ENCODE data around the gene ZNF343. TPM values are rescaled to one million over a fixed set of nuclear protein-coding genes. Genes with fewer than 3 reads are reported as not detected.
A peak's percentile ranks its signal among the peaks of the same experiment; 100 is the strongest.

ZNF343 gene
- total RNA-seq, 1 experiment from 2014 or later = 13.5 TPM

DNA sequence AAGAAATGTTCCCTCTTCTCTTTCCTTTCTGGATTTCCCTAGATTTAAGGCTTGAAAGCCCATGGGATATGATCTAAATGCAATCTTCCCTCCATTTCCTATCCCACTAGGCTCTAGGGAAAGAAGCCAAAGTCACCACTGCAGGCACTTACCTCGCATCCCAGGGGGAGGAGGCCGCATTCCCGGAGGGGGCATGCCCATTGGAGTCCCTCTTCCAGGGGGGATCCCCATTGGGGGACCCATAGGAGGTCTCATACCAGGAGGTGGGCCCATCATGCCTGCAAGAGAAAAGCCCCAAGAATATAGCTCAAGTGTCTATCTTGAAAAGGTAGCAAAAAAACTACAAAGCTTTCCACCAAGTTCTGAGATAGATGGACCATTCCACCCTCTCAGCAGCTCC lies 46.2 kb downstream of the ZNF343 start:
- peaks cover 19% of the 10 kb centered on the region for H3K79me2 ChIP-seq (ENCODE audit: low read length)
- DNase-seq = no peak
- H3K27me3 ChIP-seq (ENCODE audit: low read length) = no peaks in the 10 kb centered on the region
- no peak overlapping the region for H3K4me2 ChIP-seq (ENCODE audit: low read depth, low read length, poor library complexity, severe bottlenecking)
- H2AFZ ChIP-seq (ENCODE audit: low read length) = no peak overlapping the region
- H3K9me3 ChIP-seq (ENCODE audit: low read length) = no peaks in the 10 kb centered on the region
- H3K4me1 ChIP-seq (ENCODE audit: low read length) = no peaks in the 10 kb centered on the region
- no peak overlapping the region for H3K27ac ChIP-seq (ENCODE audit: low read length)
- H3K4me3 ChIP-seq (ENCODE audit: low read length) = no peak overlapping the region
- H3K9me2 ChIP-seq (replicated peaks; ENCODE audit: insufficient read depth, low read length) = no peaks in the 10 kb centered on the region
- H3K9ac ChIP-seq (ENCODE audit: low read length) = no peak overlapping the region
- H3K36me3 ChIP-seq (ENCODE audit: insufficient read depth, low read length) = peaks cover 79% of the 10 kb centered on the region
- H4K20me1 ChIP-seq (ENCODE audit: insufficient read depth, low read depth, low read length) = peaks cover 48% of the 10 kb centered on the region

DNA sequence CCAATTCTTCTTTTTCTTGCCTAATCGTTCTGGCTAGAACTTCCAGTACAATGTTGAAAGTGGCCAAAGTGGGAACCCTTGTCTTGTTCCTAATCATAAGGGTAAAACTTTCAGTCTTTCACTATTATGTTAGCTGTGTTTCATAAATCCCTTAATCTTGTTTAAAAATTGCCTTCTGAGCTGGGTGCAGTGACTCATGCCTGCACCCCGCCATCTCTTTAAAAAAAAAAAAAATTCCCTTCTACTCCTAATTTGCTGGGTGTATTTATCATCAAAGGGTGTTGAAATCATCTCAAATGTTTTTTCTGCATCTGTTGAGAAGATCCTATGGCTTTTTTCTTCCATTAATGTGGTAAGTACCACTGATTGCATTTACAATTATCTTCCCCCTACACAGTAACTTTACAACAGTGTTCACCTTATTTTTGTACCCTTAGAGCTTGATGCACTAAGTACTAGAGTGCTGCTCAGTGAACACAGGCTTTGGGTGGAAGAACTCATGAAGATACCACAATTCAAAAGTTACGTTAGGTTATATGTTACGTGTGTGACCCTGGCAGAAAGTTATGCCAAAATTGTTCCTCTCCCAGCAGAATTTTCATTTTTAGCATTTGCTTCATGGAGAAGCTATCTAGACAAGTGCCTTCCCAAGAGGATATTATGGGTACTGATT lies 47.8 kb downstream of the ZNF343 start:
- no peak for DNase-seq
- no peaks in the 10 kb centered on the region for H3K27me3 ChIP-seq (ENCODE audit: low read length)

DNA sequence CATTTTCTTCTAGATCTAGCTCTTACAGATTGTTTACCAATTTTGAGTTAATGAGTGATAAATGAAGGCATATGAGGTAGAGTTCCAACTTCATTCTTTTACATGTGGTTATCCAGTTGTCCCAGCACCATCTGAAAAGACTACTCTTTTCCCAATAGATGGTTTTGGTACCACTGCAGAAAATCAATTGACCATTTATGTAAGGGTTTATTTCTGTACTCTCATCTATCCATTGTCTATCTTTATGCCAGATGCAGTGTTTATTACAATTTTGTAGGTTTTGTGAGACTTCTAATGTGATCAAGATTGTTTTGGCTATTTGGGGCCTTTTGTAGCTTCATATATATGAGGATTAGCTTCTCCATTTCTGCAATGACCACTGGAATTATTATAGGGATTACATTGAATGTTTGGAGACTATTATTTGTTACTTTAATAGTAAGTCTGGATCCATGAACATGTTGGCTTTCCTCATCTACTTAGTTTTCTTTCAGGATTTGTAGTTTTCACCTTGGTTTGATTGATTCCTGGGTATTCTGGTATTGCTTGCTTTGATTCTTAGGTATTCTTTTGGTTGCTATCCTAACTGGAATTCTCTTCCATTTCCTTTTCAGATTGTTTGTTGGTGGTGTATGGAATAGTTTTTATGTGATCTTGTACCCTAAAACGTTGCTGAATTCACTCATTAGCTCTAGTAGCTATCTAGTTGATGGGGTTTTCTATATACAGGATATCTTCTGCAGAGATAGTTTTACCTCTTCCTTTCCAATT lies 48.5 kb downstream of the ZNF343 start:
- H3K27me3 ChIP-seq (ENCODE audit: low read length) = no peaks in the 10 kb centered on the region
- no peaks in the 10 kb centered on the region for H3K4me1 ChIP-seq (ENCODE audit: low read length)
- peaks cover 56% of the 10 kb centered on the region for H3K36me3 ChIP-seq (ENCODE audit: insufficient read depth, low read length)
- no peak overlapping the region for H3K27ac ChIP-seq (ENCODE audit: low read length)
- H4K20me1 ChIP-seq (ENCODE audit: insufficient read depth, low read depth, low read length) = peaks cover 26% of the 10 kb centered on the region
- DNase-seq = no peak
- H2AFZ ChIP-seq (ENCODE audit: low read length) = no peak overlapping the region
- H3K4me3 ChIP-seq (ENCODE audit: low read length) = no peak overlapping the region
- H3K9me2 ChIP-seq (replicated peaks; ENCODE audit: insufficient read depth, low read length) = no peaks in the 10 kb centered on the region
- no peak overlapping the region for H3K9ac ChIP-seq (ENCODE audit: low read length)
- H3K9me3 ChIP-seq (ENCODE audit: low read length) = no peaks in the 10 kb centered on the region
- H3K79me2 ChIP-seq (ENCODE audit: low read length) = no peaks in the 10 kb centered on the region
- no peak overlapping the region for H3K4me2 ChIP-seq (ENCODE audit: low read depth, low read length, poor library complexity, severe bottlenecking)

More for the DNA sequence above, 47.8 kb downstream of the ZNF343 start:
- Histone ChIP-seq H3K36me3 (ENCODE audit: insufficient read depth, low read length) (peaks cover 63% of the 10 kb centered on the region), H3K9ac (ENCODE audit: low read length) (no peak overlapping the region), H3K4me1 (ENCODE audit: low read length) (no peaks in the 10 kb centered on the region), H3K79me2 (ENCODE audit: low read length) (peaks cover 5% of the 10 kb centered on the region), H3K4me2 (ENCODE audit: low read depth, low read length, poor library complexity, severe bottlenecking) (no peak overlapping the region), H2AFZ (ENCODE audit: low read length) (no peak overlapping the region), H4K20me1 (ENCODE audit: insufficient read depth, low read depth, low read length) (peaks cover 32% of the 10 kb centered on the region), H3K27ac (ENCODE audit: low read length) (no peak overlapping the region), H3K9me3 (ENCODE audit: low read length) (no peaks in the 10 kb centered on the region), H3K4me3 (ENCODE audit: low read length) (no peak overlapping the region), H3K9me2 (replicated peaks; ENCODE audit: insufficient read depth, low read length) (no peaks in the 10 kb centered on the region)

DNA sequence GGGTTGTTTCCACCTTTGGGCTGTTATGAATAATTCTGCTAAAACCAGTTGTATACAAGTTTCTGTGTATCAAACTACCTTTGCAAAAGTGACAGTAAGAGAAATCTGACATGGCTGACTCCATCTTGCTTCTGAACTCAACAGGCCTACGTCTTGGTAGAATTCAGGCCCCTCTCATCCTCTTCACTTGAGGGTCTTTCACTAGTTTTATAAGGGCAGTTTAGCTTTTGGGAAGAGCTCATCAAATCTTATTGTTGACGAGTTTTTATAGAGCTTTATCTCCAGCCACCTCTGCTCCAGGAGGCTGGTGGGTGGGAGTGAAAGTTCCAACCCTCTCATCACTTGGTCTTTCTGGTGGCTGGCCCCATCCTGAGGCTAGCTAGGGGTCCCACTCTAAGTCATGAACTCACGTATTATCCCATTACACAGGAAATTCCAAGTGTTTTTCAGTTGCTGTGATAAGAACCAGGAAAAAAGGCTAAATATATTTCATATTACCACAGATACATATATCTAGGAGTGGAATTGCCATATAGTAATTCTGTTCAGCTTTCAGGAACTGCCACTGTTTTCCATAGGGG lies 49.7 kb downstream of the ZNF343 start:
- Histone ChIP-seq H2AFZ (ENCODE audit: low read length) (no peak overlapping the region), H4K20me1 (ENCODE audit: insufficient read depth, low read depth, low read length) (peaks cover 21% of the 10 kb centered on the region), H3K9ac (ENCODE audit: low read length) (no peak overlapping the region), H3K36me3 (ENCODE audit: insufficient read depth, low read length) (peaks cover 44% of the 10 kb centered on the region), H3K4me3 (ENCODE audit: low read length) (no peak overlapping the region), H3K79me2 (ENCODE audit: low read length) (no peaks in the 10 kb centered on the region), H3K27me3 (ENCODE audit: low read length) (no peaks in the 10 kb centered on the region), H3K27ac (ENCODE audit: low read length) (no peak overlapping the region), H3K4me2 (ENCODE audit: low read depth, low read length, poor library complexity, severe bottlenecking) (no peak overlapping the region), H3K4me1 (ENCODE audit: low read length) (no peaks in the 10 kb centered on the region), H3K9me2 (replicated peaks; ENCODE audit: insufficient read depth, low read length) (no peaks in the 10 kb centered on the region), H3K9me3 (ENCODE audit: low read length) (no peaks in the 10 kb centered on the region)
- DNase-seq = no peak

DNA sequence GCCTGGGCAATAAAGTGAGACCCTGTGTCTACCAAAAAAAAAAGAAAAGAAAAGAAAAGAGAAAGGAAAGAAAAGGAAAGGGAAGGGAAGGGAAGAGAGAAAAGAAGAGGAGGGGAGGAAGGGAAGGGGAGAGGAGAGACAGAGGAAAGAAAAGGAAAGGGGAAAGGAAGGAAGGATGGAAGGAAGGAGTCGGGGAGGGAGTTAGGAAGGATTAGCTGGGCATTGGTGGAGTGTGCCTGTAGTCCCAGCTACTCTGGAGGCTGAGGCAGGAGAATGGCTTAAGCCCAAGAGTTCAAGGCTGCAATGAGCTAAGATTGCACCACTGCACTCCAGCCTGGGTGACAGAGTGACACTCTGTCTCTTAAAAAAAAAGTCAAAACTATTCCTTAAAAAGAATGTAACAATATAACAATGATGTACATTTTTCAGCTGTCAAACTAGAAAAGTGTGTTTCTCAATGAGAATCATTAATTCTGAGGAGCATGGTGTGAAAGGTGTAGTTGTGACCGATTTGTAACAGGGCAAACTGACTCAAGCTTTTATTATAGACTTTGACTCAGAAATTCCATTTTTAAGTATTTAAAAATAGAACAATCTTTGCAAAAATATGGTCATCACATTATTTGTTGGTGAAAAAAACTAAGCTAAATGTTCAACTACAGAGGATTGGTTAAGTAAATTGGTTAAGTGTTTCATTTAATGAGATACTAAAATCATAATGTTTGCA lies 52.8 kb downstream of the ZNF343 start:
- Histone ChIP-seq H3K4me3 (ENCODE audit: low read length) (no peak overlapping the region), H4K20me1 (ENCODE audit: insufficient read depth, low read depth, low read length) (no peaks in the 10 kb centered on the region), H3K79me2 (ENCODE audit: low read length) (no peaks in the 10 kb centered on the region), H3K9me3 (ENCODE audit: low read length) (no peaks in the 10 kb centered on the region), H3K9ac (ENCODE audit: low read length) (no peak overlapping the region), H3K27me3 (ENCODE audit: low read length) (no peaks in the 10 kb centered on the region), H3K4me2 (ENCODE audit: low read depth, low read length, poor library complexity, severe bottlenecking) (no peak overlapping the region), H3K27ac (ENCODE audit: low read length) (no peak overlapping the region), H3K4me1 (ENCODE audit: low read length) (no peaks in the 10 kb centered on the region), H3K9me2 (replicated peaks; ENCODE audit: insufficient read depth, low read length) (no peaks in the 10 kb centered on the region), H3K36me3 (ENCODE audit: insufficient read depth, low read length) (peaks cover 13% of the 10 kb centered on the region; the same call in 1 of the 2 replicates), H2AFZ (ENCODE audit: low read length) (no peak overlapping the region)
- no peak for DNase-seq

DNA sequence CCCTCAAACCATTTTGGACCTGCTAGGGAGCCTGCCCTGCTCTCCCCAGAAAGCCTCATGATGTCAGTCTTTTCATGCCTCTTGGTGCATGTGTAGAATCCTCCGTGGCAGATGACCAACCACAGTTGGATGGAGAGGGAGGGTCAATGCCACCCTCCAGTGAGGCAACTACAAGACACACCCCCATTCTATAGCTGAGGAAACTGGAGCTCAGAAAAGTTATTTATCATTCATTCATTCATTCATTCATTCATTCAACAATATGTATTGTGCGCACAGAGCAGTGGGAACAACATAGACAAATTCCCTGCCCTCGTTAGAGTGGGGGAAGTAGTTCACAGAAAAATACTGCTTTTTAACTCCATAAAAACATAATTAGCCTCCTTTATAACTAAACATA lies 54.9 kb downstream of the ZNF343 start:
- Histone ChIP-seq H3K79me2 (ENCODE audit: low read length) (no peaks in the 10 kb centered on the region), H3K9me2 (replicated peaks; ENCODE audit: insufficient read depth, low read length) (no peaks in the 10 kb centered on the region), H3K9me3 (ENCODE audit: low read length) (no peaks in the 10 kb centered on the region), H3K4me1 (ENCODE audit: low read length) (no peaks in the 10 kb centered on the region), H2AFZ (ENCODE audit: low read length) (no peak overlapping the region), H3K36me3 (ENCODE audit: insufficient read depth, low read length) (no peaks in the 10 kb centered on the region), H3K27me3 (ENCODE audit: low read length) (no peaks in the 10 kb centered on the region), H3K4me2 (ENCODE audit: low read depth, low read length, poor library complexity, severe bottlenecking) (no peak overlapping the region), H3K4me3 (ENCODE audit: low read length) (no peak overlapping the region), H3K27ac (ENCODE audit: low read length) (no peak overlapping the region), H3K9ac (ENCODE audit: low read length) (no peak overlapping the region), H4K20me1 (ENCODE audit: insufficient read depth, low read depth, low read length) (no peaks in the 10 kb centered on the region)
- DNase-seq = no peak

DNA sequence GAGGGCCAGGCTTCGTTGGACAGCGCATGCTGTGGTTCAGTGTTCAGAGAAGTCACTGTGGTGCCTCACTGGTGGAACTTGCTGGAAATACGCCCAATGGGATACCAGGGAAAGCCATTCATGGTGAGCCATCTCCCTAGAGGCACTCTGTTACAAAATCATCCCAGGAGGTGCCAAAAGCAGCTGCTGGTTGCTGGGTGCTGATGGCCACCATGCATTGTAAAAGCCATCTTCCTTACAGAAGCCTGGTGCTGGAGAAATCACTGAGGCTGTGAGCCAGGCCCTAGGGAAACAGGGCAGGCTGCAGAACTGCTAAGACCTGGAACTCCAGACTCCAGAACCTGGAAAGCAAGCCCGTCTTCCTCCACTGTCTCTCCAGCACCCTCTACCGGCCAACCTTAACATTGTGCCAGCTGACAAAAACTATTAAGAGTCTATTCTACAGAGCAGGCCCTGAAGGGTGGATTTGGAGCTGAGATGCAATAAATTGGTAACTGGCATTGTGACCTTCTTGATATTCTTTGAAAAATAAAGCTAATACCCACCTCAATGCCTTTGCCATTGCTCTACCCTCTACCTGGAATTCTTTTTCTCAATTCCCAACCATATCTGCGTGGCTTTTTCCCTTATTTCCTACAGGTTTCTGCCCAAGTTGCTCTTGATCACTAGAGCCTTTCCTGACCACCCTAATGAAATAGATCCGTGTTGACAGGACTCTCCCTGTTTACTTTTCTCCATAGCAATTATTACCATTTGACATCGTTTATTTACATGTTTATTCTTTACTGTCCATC lies 56.6 kb downstream of the ZNF343 start:
- no peaks in the 10 kb centered on the region for H4K20me1 ChIP-seq (ENCODE audit: insufficient read depth, low read depth, low read length)
- peak; percentile 86 for DNase-seq
- H3K9me3 ChIP-seq (ENCODE audit: low read length) = no peaks in the 10 kb centered on the region
- no peak overlapping the region for H3K4me3 ChIP-seq (ENCODE audit: low read length)
- H3K4me2 ChIP-seq (ENCODE audit: low read depth, low read length, poor library complexity, severe bottlenecking) = no peak overlapping the region
- H3K27me3 ChIP-seq (ENCODE audit: low read length) = no peaks in the 10 kb centered on the region
- H2AFZ ChIP-seq (ENCODE audit: low read length) = no peak overlapping the region
- no peaks in the 10 kb centered on the region for H3K79me2 ChIP-seq (ENCODE audit: low read length)
- no peaks in the 10 kb centered on the region for H3K36me3 ChIP-seq (ENCODE audit: insufficient read depth, low read length)
- H3K4me1 ChIP-seq (ENCODE audit: low read length) = no peaks in the 10 kb centered on the region
- no peak overlapping the region for H3K9ac ChIP-seq (ENCODE audit: low read length)
- H3K27ac ChIP-seq (ENCODE audit: low read length) = no peak overlapping the region
- H3K9me2 ChIP-seq (replicated peaks; ENCODE audit: insufficient read depth, low read length) = no peaks in the 10 kb centered on the region

Data from Karpas-422 (cell line).